Fibroblast of skin of abdomen (primary cell): Measurements from ENCODE around the gene LTBR.

Experiments used
- DNase-seq: peaks from one replicate; pipeline ENCODE4 v3.0.0-alpha.2; 2013

LTBR gene

DNA sequence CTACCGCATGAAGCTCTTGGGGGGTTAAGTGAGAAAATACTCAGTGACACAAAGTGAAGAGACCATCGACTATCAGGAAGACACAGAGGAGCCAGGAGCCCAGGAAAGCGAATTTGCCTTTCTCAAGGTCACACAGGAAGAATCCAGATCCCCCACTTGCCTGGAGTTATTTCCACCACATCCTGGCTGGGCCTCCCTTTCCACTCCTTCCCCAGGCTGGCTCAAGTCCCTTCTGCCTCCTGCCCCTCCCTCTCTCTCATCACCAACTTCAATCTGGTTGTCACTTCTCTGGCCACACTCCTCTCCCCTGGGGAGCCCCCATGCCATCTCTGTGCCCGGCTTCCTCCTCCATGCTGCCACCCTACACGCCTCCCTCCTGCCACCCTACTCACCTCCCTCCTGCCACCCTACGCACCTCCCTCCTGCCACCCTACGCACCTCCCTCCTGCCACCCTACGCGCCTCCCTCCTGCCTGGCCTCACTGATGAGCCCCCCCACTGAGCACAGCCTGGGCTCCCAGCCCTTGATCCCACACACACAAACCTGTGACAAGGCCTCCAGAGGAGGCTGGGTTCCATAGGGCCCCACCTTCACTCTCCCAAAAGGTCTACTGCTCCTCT, 14.9 kb upstream of the LTBR start:
- DNase-seq = no peak

DNA sequence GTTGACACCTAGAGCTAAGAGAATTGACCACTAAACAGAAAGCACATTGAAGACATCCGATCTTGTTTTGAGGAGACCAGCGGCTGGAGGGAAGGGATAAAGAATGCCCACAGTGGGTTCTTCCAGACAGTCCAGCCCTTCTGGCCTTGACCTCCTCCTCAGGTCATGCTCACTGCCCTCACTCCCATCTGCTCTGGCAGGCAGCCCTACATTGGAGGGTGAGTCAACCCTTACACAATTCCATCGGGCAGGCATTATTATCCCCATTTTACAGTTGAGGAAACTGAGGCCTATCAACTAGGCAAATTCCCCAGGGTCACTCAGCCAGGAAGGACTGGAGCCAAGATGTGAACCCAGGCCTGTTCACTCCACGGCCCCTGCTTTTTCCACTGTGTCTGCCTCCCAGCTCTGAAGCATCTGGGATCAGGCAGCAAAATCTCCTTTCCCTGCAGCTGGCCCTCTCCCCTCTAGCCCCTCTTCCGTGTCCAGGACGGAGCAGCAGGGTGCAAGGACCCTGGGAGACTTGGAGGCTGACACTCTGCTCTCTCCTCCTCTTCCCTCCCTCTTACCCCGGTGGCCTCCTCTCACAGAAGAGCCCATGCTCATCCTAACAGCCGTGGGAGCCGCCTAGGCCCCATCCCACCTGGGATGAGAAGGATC, 13.9 kb upstream of the LTBR start:
- no peak for DNase-seq

DNA sequence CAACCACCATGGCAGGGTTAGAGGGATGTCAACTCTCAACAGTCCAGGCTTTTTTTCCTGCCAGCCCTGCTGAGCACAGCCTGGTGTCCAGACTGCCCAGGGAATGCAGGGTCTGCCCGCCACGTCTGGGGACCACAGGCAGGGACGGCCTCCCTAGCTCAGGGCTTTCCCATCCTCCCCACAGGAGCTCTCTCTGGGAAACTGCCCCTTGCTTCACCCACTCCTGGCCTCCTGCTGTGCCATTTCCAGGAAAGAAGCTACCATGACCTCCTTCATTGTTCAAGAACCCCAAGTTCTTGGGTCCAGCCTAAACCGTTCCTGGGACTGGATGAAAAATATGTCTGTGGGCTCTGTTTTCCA, 13.4 kb upstream of the LTBR start:
- no peak for DNase-seq

DNA sequence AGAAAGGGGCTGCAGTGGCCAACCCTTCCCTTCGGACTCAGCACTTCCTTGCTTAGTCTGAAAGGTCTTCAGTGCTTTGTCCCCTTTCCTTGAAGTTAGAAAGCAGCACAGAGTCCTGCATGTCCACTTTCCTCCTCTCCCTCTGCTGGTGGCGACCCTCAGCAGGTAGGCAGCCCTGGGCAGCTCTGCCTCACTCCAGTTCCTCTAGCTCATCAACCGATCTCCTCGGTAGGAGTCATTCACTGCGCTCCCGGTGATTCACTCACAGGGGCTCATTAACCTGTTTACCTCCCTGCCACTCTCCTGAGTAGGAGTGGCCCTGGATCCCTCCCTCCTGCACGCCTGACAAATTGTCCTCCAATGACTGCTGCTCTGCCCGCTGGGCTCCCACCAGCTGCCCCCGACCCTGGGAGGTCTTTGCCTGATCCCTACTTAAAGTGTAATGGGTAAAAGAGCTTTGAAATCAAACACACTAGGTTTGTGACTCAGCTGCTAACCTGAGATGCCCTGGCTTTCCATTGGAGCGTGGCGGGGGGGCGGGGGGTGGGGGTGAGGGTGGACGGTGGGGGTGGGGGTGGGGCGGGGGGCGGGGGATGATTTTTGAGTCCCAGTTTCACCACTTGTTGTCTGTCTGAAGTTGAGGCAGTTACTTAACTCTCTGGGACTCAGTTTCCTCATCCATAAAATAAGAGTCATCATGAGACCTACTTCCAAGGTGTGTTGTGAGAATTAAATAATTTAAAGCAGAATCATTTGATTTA, 12.8 kb upstream of the LTBR start:
- DNase-seq = peak; percentile 46

DNA sequence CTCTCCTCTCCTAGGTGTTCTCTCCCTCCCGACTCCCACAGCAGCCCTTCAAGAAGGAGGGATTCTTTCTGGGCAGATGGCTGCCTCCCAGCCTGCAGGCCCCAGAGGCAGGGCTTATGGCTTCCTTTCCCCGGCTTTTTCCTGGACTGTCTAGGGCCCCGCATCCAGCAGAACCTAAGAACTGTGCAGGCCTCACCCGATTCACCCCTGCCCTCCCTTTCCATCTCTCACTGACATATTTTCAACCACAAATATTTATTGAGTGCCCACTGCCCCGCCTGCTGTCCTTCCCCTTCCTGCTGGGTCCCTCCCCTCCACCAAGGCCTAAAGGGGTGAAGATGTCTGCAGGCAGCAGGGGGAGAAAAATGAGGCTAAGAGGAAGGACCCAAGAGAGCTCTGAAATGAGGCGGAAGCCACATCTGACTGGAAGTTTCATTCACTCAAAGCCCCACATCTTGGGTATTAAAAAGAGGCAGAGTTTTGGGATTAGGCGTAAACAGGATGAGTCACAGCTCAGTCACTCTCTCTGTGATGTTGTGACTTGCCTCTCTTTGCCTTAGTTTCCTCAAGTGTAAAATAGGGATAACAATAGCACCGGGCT, 11.5 kb upstream of the LTBR start:
- peak; percentile 92 for DNase-seq

DNA sequence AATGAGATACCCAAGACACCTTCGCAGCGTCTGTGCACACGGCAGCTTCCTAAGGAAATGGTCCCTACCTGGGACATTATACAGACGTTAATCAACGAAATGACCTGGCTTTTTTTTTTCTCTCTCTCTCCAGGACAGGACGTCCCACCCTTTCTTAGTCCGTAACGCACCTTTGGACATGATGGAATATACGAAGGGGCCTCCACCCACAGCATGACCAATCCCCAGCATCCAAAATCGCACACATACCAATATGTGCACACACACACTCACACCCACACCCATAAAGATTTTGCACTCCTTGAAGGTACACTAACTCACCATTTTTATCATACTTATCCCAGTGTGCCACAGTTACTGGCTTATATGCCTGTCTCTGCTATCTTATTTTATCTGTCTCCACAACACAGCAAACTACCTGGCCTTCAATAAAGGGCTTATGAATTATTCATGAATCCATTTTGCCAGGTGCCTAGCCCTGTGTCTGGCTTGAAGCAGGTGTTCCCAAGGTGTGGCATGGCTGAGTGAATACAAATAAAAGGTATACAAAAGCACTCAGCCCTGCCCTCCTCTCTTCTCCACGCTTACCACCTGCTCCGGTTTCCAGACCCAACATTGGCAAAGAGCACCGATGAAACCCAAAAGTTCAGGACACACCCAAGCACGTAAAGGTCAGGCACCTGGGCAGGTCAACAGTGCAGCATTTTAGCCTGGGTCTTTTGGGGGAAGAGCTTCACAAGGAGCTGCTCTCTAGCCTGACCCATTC, 10.8 kb upstream of the LTBR start:
- DNase-seq = no peak

DNA sequence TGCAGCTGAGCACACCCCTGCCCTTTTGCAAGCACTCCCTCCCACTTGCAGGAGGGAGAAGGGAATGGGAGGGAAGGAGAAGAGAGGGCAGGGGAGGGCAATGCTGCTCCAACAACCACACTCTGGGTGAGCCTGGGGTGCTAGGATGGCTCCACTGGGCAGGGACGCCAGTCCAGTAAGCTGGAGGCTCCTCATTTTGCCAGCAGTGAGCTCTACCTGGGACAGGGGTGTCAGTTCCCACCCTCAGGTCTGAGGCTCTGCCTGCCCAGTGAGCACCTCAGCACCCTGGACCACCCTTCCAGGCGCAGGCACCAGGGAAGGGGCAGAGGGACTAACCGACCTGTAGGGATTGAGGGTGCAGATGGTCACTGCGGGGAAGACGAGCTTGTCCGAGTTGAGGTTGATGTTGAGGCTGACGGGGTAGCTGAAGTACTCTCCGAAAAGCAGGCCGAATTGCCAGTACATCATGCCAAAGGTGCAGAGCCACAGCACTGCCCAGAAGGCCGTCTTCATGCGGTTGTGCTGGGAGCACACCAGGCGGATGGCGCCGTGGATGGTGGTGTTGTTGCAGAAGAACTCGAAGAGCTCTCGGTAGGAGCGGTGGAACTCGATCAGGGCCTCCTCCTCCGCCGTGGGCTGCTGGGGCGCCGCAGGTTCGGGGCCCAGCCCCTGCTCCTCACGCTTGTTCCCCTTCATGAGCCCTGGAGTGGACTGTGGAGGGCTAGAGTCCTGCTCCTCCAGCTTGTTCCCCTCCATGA, 9.8 kb upstream of the LTBR start:
- DNase-seq = no peak

DNA sequence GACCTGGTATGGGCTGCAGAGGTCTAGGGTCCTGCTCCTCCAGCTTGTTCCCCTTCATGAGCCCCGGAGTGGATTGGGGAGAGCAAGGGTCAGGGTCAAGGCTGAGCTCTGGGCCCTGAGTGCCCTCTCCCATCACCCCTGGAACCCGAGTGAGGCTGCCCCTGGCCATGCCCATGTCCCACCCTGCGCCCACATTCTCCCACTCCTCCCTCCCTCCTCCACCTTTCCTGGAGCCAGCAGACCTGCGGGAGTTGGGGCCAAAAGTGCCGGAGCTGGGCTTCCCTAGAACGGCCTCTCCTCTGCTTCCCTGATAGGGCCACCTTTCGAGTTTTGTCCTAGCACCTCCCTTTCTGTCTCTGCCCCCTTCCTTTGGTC, 9.2 kb upstream of the LTBR start:
- no peak for DNase-seq

DNA sequence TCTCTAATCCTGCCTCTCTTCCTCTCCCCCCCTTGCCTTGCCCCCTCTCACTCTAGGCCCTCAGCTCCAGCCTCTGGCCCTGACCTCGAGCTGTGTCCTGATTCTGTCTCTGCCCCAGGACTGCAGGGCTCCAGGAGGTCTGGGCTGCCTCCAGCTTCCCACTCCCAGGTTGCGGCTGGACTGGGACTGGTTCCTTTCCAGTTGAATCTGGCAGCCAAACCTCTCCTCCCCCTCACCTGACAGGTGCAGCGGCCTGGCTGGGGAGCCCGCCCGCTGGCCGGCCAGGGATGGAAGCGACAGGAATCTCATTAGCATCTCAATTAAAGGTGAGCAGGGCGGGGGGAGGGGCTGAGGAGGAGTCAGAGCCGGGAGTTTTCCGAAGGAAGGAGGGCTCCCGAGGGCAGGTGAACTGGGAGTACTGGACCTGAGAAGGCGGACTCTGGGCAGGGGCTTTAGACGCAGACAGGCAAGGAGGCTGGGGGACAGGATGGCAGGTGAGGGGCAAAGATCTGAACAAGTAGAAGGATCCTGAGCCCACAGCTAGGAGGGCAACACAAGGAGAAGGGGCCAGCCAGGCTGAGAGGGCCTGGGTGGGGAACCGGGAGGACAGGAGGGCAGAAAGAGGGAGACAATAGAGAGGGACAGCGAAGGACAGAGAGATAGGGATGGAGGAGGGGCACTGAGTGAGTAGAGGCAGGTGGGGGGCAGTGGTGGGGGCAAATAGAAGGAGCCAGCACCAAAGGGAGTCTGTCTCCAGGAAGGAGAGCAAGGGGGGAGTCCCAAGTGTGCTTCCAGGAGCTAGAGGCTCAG, 8.5 kb upstream of the LTBR start, which contains the start of gene SCNN1A:
TSS of gene SCNN1A (minus strand) at position 295 of the 810 bp plus-strand sequence. CDS start 780 bp downstream, outside the sequence.
- no peak for DNase-seq

DNA sequence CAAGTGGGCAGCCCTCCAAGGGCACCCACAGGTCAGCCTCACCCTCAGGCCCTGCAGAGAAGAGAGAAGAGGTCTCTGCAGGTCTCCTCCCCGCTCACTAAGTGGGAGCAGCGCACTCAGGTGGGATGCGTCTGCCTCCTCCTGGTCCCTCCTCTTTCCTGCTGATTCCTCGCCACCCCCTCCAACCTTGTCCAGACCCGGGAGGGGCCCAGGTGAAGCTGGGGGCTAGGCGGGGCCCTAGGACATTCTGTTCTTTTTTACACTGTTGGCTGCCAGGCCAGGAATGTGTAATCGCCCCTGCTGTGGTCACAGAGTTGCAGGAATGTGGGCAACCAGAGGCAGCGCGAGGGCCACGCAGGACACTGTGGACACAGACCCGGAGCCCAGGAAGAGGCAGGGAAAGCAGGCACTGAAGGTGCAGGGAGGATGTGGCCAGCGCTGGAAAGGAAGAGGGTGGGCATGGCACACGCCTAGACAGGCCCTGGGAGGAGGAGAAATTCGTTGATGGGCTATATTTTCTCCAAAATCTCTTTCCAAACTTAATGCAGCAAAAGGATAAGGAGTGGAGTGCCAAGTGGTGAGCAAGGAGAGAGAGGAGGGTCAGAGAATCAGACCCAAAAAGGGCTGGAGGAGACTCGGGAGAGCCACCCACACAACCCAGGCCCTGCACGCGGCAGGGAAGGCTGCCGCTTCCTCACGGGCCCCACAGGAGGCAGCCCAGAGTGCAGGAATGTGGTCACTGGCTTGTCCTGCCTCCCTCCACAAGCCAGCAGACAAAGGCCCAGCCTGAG, 7.7 kb upstream of the LTBR start:
- DNase-seq = peak; percentile 54

DNA sequence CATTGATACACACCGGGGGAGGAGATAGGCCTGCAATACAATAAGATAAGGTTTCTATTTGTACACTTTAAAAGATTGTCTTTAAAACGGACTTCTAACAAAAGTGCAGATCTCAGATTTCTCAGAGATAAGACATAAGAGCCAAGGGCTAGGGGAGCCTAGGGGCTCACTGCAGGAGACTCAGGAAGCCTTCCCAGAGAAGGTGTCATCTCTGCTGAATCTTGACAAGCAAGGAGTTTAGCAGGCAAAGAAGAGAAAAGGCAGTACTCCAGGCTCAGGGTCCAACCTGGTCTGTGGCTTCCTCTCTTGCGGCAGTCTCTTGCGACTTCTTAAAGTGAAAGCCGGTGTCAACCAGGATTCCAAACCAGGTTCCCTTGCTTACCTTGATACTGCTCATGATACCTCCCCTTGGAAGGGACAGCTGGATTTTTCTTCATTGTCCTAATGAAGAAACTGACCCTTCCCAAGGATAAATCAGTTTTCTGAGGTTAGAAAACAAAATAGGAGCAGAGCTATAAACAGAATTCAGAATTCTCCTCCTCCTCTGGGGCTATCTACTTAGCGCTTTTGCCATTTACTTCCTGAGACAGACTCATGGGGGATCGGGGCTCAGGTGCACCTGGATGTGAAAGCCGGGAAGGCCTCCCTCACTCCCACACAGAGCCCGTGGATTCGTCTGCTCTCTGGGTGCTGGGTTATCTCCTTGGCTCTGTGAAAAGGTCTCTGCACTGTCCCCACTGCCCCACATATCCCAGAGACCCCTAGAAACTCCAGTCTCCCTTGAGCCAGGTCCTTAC, 6.9 kb upstream of the LTBR start:
- no peak for DNase-seq

DNA sequence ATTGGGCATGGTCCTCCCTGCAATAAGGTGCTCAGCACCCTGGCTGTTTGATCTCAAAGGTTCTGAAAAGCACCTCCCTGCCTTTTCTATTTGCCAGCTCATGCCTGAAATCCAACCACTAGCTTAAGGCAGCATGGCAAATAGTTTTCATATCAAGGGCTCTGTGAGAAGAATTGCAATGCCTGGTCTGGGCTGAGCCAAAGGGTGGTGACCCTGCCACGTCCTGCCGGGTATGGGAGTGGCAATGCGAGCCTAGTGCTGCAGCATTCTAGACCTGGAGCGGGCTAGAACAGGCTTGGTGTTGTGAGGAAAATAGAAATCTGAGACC, 6.3 kb upstream of the LTBR start:
- DNase-seq = no peak

DNA sequence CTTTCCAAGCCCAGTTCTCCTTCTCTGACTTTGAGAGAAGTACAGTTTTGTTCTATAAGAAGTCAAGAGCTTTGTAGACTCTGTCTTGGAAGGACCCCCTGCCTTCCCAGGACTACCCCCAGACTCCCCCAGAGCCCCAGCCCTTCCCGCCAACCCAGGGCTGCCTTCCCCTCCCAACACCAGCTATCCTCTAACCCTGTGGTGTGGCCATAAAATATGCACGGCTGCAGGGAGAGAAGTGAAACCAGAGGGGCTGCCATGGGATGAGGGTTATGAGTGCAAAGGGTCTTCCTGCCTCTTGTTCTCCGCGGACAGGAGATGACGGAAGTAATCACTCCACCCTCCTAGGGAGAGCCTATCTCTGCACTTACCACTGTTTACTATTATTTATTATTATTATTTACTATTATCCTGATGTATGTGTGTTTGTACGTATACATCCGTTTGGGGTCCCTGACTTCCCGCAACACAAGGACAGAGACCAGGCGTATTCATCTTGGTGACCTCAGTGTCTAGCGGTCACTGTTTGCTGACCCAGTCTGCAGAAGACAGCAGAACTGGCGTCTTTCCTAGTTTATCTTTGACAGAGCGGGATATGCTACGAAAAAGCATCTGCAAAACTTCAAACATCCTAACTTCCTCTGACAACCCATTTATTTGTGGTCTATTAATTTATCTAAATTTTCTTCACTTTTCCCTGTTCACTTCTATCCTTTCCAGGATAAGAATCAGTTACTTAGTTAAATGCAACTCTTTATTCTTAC, 5.1 kb upstream of the LTBR start:
- DNase-seq = no peak

DNA sequence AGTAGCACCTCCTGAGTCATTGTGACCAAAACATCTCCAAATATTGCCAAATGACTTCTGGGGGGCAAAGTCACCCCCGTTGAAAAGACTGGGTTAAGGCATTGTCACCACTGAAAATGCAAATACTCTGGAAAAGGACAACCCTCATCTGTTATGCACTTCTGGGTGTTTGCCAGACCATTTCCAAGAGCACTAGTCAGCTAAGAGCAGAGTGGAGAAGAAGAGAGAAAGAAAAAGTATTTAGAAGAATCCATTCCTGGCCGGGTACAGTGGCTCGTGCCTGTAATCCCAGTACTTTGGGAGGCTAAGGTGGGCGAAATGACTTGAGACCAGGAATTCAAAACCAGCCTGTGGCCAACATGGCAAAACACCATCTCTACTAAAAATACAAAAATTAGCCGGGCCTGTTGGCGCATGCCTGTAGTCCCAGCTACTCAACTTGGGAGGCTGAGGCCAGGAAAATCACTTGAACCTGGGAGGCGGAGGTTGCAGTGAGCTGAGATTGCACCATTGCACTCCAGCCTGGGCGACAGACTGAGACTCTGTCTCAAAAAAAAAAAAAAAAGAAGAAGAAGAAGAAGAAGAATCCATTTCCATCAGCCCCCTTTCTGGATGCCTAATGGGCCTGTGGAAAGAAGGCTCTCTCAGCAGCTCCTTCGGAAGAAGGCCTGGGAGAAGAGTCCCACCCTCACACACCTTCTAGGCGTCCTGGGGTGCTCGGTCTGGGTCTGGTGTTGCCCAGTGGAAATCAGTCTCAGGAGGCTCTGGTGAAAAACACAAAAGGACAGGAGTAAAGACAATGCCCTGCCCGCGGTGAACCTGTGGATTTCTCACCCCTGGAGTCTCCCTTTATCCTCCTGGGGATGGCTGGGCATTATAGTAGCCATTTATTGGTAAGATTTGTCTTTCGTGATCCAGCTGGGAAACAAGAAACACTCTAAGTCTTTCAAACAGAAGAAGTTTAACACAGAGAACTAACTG, 3.5 kb upstream of the LTBR start:
- peak; percentile 43 for DNase-seq

DNA sequence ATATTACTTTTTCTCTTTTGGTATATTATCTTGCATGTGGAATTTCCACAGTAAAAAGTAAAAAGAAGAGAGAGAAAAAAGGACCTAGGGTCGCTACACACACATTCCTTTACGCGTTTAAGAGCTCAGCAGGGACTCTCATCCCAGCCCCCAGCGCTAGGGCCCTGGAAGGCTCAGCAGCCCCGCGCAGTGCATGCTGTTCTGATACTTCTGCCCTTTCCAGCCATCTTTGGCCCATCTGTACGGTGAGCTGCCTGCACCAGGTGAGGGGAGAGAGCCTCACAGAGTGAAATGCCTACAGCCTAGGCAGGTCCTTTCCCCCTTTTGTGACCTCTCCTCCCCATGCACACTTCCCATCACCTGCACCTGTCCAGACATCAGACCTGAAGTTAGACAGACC, 1.6 kb upstream of the LTBR start:
- no peak for DNase-seq

DNA sequence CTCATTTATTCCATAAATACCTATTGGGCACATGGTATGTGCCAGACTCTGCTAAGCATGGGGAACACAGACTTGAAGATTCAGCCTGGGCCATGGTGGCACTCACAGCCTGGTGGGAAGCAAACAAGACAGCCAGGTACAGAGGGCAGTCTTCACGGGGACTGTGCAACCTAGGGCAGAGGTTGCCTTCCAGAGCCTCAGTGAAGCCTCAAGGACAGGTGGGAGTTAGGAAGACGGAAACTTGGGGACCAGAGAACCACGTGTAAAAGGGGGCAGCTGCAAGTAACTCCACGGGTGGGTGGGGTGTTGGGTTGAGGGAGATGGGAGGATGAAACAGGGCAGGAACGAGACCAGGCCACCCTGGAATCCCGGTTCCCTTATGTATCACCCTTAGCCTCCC, 980 bp upstream of the LTBR start:
- no peak for DNase-seq
